22Rv1 (cell line): ENCODE results near the gene WDR27.

ENCODE experiments used
- ZFX ChIP-seq: fragments of 450-650 bp; IDR thresholded peaks from 2 replicates; pipeline ENCODE4 v1.6.1; 2017; ENCODE audit warnings: antibody characterized with exemption, borderline replicate concordance
- TF ChIP-seq, protein P1 (sequence below): fragments of 450-650 bp; IDR thresholded peaks from 2 replicates; pipeline ENCODE4 v1.5.1; 2017; ENCODE audit warnings: mild to moderate bottlenecking

DNA sequence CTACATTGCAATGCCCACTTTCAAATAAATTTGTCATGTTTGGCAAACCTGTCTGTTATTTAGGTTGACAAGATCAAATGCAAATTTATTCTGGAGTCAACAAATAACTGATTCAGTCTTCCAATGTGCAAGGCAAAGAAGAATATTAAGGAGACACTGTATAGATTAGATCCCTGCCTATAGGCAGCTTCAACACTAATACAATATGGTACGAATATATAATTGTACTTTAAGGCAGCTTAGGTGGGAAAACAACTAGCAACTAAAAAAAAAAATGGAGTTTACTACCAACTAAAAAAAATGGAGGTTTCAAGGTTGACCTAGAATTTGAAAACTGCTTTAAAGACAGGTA is 24.2 kb upstream of the WDR27 start:
- TF ChIP-seq, protein P1, sequence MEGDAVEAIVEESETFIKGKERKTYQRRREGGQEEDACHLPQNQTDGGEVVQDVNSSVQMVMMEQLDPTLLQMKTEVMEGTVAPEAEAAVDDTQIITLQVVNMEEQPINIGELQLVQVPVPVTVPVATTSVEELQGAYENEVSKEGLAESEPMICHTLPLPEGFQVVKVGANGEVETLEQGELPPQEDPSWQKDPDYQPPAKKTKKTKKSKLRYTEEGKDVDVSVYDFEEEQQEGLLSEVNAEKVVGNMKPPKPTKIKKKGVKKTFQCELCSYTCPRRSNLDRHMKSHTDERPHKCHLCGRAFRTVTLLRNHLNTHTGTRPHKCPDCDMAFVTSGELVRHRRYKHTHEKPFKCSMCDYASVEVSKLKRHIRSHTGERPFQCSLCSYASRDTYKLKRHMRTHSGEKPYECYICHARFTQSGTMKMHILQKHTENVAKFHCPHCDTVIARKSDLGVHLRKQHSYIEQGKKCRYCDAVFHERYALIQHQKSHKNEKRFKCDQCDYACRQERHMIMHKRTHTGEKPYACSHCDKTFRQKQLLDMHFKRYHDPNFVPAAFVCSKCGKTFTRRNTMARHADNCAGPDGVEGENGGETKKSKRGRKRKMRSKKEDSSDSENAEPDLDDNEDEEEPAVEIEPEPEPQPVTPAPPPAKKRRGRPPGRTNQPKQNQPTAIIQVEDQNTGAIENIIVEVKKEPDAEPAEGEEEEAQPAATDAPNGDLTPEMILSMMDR, result no peak
- no peak for TF ChIP-seq ZFX
